Urothelium cell line (cell line): Measurements from ENCODE around the gene LMO1.

Experiments
- DNase-seq: peaks from one replicate; pipeline ENCODE4 v3.0.0; 2011; ENCODE audit warnings: low spot score, mixed read lengths
- FAIRE-seq: peaks from 2 replicates; lab custom pipeline; 2011; peaks lifted over from hg19 to GRCh38; lab: Jason Lieb, UNC

Gene LMO1

DNA sequence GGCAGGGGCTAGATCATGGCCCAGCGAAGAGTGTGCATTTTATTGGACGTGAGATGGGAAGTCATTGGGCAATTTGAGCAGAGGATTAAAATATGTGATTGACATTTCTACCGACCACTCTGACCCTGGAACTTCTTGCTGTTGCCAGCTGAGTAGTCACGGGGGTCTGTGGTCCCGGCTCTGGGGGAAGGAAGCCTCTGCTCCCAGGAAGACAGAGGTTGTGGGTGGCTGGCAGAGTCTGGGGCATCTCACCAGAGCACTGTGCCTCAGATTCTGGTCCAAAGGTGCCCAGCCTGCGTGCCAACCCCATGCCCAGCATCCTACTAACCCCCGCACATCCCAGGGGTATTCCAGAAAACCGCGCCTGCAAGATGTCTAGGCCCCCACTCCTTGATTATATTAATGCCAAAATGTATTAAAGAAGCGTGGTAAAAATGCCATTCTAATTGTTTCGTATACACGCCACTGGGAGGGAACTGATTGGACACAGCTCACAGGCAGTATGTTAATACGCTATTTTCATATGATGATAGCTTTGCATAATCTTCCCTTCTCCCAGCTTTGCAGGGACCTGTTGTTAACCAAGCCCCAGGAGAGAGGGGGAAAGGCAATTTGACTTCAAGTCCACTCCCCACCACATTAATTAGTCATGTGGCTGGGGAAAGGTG, 25.3 kb upstream of the LMO1 start:
- DNase-seq = no peak
- no peak for FAIRE-seq

DNA sequence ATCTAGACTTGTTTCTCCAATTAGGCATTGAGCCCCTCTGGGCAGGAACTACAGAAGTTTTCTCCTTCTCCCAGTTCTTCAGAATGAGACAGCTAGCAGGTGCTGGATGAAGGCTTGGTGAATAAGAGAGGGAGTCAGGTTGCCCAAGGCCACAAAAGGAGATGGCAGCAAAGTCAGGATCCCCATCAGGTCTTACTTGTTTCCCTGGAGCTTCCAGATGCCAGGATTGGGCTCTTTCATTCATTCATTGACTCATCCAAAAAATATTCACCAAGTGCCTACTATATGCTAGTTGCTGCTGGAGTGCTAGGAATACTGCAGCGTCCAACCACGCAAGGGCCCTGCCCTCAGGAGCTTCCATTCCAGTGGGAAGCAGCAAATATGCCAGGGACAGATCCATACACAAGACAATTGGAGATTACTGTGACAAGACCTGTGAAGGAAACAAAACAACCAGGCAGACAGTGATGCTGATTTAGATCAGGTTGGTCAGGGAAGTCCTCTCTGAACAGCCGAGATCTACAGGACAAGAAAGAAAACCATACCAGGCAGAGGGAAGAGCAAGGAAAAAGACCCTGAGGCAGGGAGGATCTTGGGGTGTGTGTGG, 24.6 kb upstream of the LMO1 start:
- FAIRE-seq = no peak
- DNase-seq = no peak

GRCh38 chr11:8287703-8288102, 24.0 kb upstream of the LMO1 start:
- no peak for DNase-seq
- FAIRE-seq = no peak

- no peak for FAIRE-seq
- DNase-seq = no peak
These were observed 23.6 kb upstream of the LMO1 start for GRCh38 chr11:8287297-8287696.

GRCh38 chr11:8286886-8287285, 23.2 kb upstream of the LMO1 start:
- FAIRE-seq = no peak

DNA sequence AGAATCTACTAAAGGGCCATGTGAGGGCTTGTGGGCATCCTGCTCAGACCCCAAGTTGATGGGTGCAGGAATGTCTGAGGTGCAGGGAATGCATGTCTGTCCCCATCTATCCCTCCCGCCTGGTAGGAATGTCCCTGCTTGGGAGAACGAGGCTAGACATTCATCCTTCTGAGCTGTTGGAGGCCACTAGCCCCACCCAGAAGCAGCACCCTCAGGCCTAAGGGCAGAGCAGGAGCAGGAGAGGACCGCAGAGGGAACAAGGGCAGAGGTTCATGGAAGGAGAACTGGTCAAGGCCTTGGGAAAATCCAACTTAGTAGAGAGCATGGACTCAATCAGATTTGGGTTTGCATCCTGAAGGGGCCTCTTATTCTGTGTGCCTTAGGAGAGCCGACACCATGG, 22.1 kb upstream of the LMO1 start:
- FAIRE-seq (no peak), DNase-seq (no peak)

More at GRCh38 chr11:8286886-8287285, 23.2 kb upstream of the LMO1 start:
- DNase-seq = no peak

- DNase-seq (no peak), FAIRE-seq (no peak)
These were observed 21.6 kb upstream of the LMO1 start for GRCh38 chr11:8285228-8285627.

DNA sequence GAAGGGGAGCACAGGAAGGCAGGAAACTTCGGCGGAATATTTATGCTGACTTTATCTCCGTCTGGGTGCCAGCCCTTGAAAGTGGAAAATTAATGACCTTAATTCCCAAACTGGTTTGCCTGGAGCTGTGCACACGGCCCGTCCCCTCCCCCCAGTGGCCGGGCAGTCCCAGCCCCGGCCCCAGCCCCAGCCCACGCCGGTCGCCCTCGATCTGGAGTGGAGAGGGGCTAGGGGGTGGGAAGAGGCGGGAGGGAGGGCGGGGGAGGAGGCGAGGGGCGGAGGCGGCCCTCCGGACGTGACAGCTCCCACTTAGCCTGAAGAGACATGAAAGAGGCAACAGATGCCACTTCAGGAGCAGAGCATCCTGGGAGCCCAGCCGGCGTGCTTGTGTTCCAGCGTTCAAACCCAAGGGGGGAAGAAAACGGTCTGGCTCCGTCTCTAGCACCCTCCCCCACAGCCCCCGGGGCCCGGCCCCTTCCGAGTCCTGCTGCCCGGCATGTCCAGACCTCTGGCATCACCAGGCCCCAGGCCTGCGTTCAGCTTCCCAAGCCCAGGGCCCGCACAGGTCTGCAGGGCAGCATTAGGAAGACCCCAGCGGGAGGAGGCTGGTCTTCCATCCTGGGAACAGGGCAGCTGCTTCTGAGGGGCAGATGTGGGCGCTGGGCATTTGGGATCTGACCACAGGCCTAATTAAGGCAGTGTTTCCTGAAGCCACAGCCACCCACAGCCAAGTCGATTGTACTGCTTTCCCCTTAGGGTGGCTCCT, 20.0 kb upstream of the LMO1 start:
- DNase-seq (no peak), FAIRE-seq (no peak)

DNA sequence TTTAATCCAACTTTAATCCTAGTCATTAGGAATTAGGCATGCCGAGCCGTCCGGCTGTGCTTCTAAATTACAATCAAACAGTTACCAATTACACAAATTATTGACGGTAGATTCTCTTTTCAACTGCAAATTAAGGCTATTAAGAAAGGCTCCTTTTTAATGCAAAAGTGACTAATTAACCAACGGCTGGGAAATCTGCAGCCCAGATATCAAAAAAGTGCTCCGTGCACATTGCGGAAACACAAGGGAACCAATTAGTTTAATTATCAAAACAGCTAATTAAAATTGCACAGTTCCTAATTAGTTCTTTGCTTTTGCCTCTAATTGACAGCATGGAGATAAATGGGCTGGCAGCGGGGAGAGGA, 19.4 kb upstream of the LMO1 start:
- DNase-seq = no peak
- no peak for FAIRE-seq

DNA sequence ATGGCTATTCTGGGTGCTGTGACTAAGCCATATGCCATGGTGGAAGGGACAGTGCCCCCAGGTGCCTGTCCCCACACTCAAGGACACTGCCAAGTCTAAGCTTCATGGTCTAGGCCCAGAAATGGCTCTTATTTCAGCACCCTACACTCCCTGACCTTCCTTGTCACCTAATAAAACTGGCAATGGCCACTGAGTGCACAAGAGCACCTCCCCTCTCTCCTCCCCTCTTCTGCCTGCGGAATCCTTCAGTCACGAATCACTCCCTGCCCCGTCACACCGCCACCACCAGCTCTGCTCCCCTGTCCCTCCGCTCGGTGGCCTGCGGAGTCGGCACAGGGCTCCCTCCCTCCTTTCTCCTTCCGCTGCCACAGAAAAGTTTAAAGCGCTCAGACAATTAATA, 19.0 kb upstream of the LMO1 start:
- FAIRE-seq (no peak), DNase-seq (no peak)

DNA sequence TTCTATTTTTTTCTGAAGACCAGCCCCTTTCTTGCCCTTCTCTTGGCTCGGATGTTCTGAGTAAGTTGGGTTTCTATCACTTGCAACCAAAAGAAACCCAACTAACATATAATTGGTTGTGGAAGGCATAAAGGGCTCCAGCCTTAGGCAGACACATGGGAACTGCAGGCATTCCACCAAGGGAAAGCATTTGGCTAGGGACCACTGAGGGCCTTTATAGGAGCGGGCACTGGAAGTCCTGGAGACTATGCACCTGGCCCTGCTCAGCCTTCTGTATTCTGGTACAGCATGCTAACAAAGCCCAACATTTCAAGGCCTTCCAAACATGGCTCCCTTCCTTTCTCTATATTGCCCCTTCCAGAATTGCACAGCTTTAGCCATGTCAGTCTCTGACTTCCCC, 17.6 kb upstream of the LMO1 start:
- DNase-seq (no peak), FAIRE-seq (no peak)

- DNase-seq (no peak), FAIRE-seq (no peak)
These were observed 14.0 kb upstream of the LMO1 start for GRCh38 chr11:8277691-8278090.

GRCh38 chr11:8276528-8276927, 12.8 kb upstream of the LMO1 start:
- no peak for DNase-seq
- no peak for FAIRE-seq

DNA sequence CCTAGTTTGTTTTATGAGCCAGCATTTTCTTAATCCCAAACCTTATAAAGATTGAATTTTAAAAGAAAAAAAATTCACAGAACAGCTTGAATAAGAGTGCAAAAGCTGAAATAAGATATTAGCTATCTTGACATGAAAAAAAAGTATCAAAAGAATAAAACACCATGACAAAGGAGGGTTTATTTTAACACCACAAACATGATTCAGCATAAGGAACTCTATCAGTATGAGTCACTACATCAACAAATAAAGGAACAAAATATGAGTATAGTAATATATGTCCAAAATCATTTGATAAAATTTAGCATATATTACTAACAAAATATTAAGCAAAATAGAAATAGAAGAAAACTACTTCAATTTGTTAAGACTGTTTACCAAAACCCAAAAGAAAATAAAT, 9.6 kb upstream of the LMO1 start:
- FAIRE-seq = no peak

GRCh38 chr11:8271106-8271886, 7.6 kb upstream of the LMO1 start:
- FAIRE-seq = no peak

More for the DNA sequence above, 9.6 kb upstream of the LMO1 start:
- DNase-seq = no peak

GRCh38 chr11:8269636-8270035, 6.0 kb upstream of the LMO1 start:
- DNase-seq (no peak), FAIRE-seq (no peak)

More at GRCh38 chr11:8271106-8271886, 7.6 kb upstream of the LMO1 start:
- DNase-seq = no peak

DNA sequence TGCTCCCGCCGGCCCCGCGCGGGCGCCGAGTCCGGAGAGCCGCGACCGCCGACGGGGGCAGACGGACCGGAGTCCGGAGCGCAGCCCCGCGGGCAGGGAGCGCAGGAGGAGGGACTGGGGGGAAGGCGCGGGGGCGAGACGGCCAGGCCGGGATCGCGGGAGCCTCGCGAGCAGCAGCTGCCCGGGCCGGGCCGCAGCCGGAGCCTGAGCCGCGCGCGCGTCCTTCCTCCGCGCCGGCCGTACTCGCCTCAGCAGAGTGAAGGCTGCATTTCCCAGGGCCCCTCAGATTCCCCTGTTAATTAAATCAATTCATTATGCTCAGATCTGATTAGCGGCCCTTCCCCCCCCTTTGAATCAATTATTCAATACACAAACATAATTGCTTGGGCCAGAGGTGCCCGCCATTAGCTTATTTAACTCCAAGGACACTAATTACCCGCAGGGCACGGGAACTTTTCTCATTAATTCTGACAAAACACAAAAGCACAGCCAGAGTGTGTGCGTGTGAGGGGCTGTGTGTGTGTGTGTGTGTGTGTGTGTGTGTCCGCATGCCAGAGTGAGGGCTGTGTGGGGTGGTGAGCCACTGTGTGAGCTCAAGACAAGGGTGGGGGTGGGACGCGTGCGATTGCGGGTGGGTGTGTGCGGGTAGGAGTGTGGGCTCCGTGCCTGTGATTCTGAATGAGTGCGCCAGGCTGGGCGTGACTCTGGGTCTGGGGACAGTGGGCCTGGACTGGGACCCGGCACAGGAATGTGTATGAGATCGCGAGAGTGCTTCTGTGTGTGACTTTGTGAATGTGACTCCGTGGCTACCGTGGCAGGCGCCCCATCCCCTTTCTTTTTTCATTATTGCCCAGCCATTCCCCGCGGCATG, 5.1 kb upstream of the LMO1 start:
- peak; percentile 38 for DNase-seq
- peak; percentile 13 for FAIRE-seq

DNA sequence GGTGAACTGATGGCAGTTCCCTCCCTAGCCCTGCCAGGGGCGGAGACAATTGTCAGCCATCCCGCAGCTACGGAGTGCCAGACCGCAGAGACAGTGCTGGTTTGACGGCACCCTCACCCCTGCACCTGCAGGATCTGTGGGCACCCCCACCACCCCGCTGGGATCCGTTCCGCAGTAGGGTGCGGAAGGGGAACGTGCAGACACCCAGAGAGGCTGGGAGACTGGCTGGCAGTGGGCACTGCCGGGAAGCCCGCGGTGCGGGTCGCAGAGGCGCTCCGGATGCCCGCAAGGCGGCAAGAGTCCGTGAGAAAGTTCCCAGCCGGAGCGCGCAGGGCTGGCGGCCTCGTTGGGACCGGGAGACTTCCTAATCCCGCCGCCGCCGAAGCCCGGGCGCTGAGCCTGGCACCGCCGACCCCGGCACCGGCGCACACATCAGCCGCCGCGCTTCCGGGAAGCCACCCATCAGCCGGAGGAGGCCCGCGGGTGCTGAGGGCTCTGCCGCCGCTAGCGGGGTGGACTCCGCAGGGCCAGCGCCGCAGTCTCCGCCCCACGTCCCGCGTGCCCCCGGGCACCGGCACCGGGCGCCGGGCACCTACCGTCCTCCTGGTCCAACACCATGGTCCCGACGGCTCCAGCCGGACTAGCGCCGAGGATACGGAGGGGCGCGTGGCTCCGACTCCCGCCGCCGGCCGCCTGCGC, 4.3 kb upstream of the LMO1 start:
- DNase-seq (peak; percentile 49), FAIRE-seq (no peak)

GRCh38 chr11:8267280-8267679, 3.6 kb upstream of the LMO1 start:
- DNase-seq (no peak), FAIRE-seq (no peak)
